ENCODE measurements around the gene CPNE5. TPM values are rescaled to one million over a fixed set of nuclear protein-coding genes. Genes with fewer than 3 reads are reported as not detected.

The CPNE5 gene
- total and polyA plus RNA-seq, 4 experiments from 2014 or later = 0.47 to 2.7 (median 1.3) TPM

GRCh38 chr6:36791521-36792135 is 47.6 kb downstream of the CPNE5 start:
- ChIA-PET CTCF (ENCODE audit: partially characterized antibody) (interaction anchor here (1.4 to 4.0 kb wide), 3 partner anchors 8 to 33 kb away, joined by 5 to 19 read pairs (median 8); no protein-coding TSS in a partner anchor), POLR2A (ENCODE audit: partially characterized antibody) (no interaction called here)
- H3K27ac ChIP-seq (ENCODE audit: low read depth, low read length) = no peak overlapping the region
- peaks cover 9% of the 10 kb centered on the region for H3K4me1 ChIP-seq (ENCODE audit: insufficient read depth, low read length)
- no peaks in the 10 kb centered on the region for H3K9me3 ChIP-seq (ENCODE audit: control insufficient read depth in 1 of 2, low read length in 2 of 2)
- intact Hi-C loops (cut with micrococcal nuclease) = no loop called here
- no peak overlapping the region for H3K4me3 ChIP-seq (ENCODE audit: low read length in 2 of 2)
- Mint-ChIP-seq H3K27ac (no peak overlapping the region), H3K9me3 (no peaks in the 10 kb centered on the region), H3K4me1 (peaks cover 3 to 9% (median 5%) of the 10 kb centered on the region in 4 donors), H3K4me3 (no peak overlapping the region), H3K27me3 (peaks cover 4 to 13% of the 10 kb centered on the region in 2 donors), H3K36me3 (no peaks in the 10 kb centered on the region)
- no peak for DNase-seq
- no peaks in the 10 kb centered on the region for H3K36me3 ChIP-seq (ENCODE audit: insufficient read depth, low read length)
- H3K27me3 ChIP-seq (ENCODE audit: insufficient read depth, low read length) = peaks cover 4% of the 10 kb centered on the region

DNA sequence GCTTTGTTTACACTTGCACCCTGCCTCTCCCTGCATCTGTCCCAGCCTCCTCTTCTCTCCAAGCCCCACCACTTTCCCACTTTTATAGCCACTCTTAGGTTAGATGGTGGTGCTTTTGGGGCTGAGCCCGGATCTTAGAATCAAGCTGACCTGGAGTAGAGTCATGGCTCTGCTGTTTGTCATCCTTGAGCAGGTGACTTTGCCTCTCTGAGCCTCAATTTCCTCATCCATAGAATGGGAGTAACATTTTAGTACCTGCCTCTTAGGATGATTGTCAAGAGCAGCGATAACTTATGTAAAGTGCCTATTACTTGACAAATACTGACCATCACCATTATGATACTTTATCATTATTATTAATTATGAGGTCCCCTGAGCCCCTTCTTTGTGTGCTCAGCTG is 48.2 kb downstream of the CPNE5 start:
- DNase-seq = no peak
- CTCF ChIA-PET (ENCODE audit: partially characterized antibody) = interaction anchor here (1.4 to 4.0 kb wide), 3 partner anchors 8 to 32 kb away, joined by 5 to 19 read pairs (median 8); no protein-coding TSS in a partner anchor
- H3K27ac ChIP-seq (ENCODE audit: low read depth, low read length) = no peak overlapping the region
- H3K27me3 ChIP-seq (ENCODE audit: insufficient read depth, low read length) = peaks cover 4% of the 10 kb centered on the region
- Mint-ChIP-seq H3K9me3 (no peaks in the 10 kb centered on the region), H3K4me3 (no peak overlapping the region), H3K36me3 (no peaks in the 10 kb centered on the region), H3K27ac (no peak overlapping the region), H3K4me1 (peaks cover 3 to 9% (median 5%) of the 10 kb centered on the region in 4 donors), H3K27me3 (peaks cover 4 to 13% of the 10 kb centered on the region in 2 donors)
- no peaks in the 10 kb centered on the region for H3K36me3 ChIP-seq (ENCODE audit: insufficient read depth, low read length)
- POLR2A ChIA-PET (ENCODE audit: partially characterized antibody) = no interaction called here
- no peaks in the 10 kb centered on the region for H3K9me3 ChIP-seq (ENCODE audit: control insufficient read depth in 1 of 2, low read length in 2 of 2)
- intact Hi-C loops (cut with micrococcal nuclease) = no loop called here
- no peak overlapping the region for H3K4me3 ChIP-seq (ENCODE audit: low read length in 2 of 2)
- H3K4me1 ChIP-seq (ENCODE audit: insufficient read depth, low read length) = peaks cover 9% of the 10 kb centered on the region

- Mint-ChIP-seq H3K27me3 (peaks cover 4 to 13% of the 10 kb centered on the region in 2 donors), H3K36me3 (no peaks in the 10 kb centered on the region), H3K4me3 (no peak overlapping the region), H3K9me3 (no peaks in the 10 kb centered on the region), H3K4me1 (peaks cover 3 to 9% (median 5%) of the 10 kb centered on the region in 4 donors), H3K27ac (no peak overlapping the region)
- Histone ChIP-seq H3K4me1 (ENCODE audit: insufficient read depth, low read length) (peaks cover 9% of the 10 kb centered on the region), H3K4me3 (ENCODE audit: low read length in 2 of 2) (no peak overlapping the region), H3K27me3 (ENCODE audit: insufficient read depth, low read length) (peaks cover 4% of the 10 kb centered on the region), H3K27ac (ENCODE audit: low read depth, low read length) (no peak overlapping the region), H3K36me3 (ENCODE audit: insufficient read depth, low read length) (no peaks in the 10 kb centered on the region), H3K9me3 (ENCODE audit: control insufficient read depth in 1 of 2, low read length in 2 of 2) (no peaks in the 10 kb centered on the region)
- POLR2A ChIA-PET (ENCODE audit: partially characterized antibody) = no interaction called here
- CTCF ChIA-PET (ENCODE audit: partially characterized antibody) = interaction anchor here (1.4 kb wide), 2 partner anchors 23 to 29 kb away, joined by 4 to 5 read pairs; no protein-coding TSS in a partner anchor
- intact Hi-C loops (cut with micrococcal nuclease) = no loop called here
- peak in 1 of 5 donors; percentile 7 for DNase-seq
These were observed 50.5 kb downstream of the CPNE5 start for GRCh38 chr6:36788768-36789167.

GRCh38 chr6:36788186-36788585 is 51.1 kb downstream of the CPNE5 start:
- H3K27me3 ChIP-seq (ENCODE audit: insufficient read depth, low read length) = peaks cover 4% of the 10 kb centered on the region
- ChIA-PET POLR2A (ENCODE audit: partially characterized antibody) (no interaction called here), CTCF (ENCODE audit: partially characterized antibody) (interaction anchor here (0.6 kb wide), 1 partner anchor 378 kb away, joined by 3 read pairs; no protein-coding TSS in a partner anchor)
- H3K36me3 ChIP-seq (ENCODE audit: insufficient read depth, low read length) = no peaks in the 10 kb centered on the region
- H3K27ac ChIP-seq (ENCODE audit: low read depth, low read length) = no peak overlapping the region
- intact Hi-C loops (cut with micrococcal nuclease) = no loop called here
- no peak for DNase-seq
- no peaks in the 10 kb centered on the region for H3K9me3 Mint-ChIP-seq
- no peak overlapping the region for H3K27ac Mint-ChIP-seq
- no peaks in the 10 kb centered on the region for H3K9me3 ChIP-seq (ENCODE audit: control insufficient read depth in 1 of 2, low read length in 2 of 2)
- peaks cover 4 to 13% of the 10 kb centered on the region in 2 donors for H3K27me3 Mint-ChIP-seq
- no peaks in the 10 kb centered on the region for H3K36me3 Mint-ChIP-seq
- no peak overlapping the region for H3K4me3 ChIP-seq (ENCODE audit: low read length in 2 of 2)
- H3K4me1 ChIP-seq (ENCODE audit: insufficient read depth, low read length) = peaks cover 9% of the 10 kb centered on the region
- peaks cover 3 to 9% (median 5%) of the 10 kb centered on the region in 4 donors for H3K4me1 Mint-ChIP-seq
- H3K4me3 Mint-ChIP-seq = no peak overlapping the region

- Histone ChIP-seq H3K27me3 (ENCODE audit: insufficient read depth, low read length) (peaks cover 4% of the 10 kb centered on the region), H3K27ac (ENCODE audit: low read depth, low read length) (no peak overlapping the region), H3K4me1 (ENCODE audit: insufficient read depth, low read length) (peaks cover 9% of the 10 kb centered on the region), H3K4me3 (ENCODE audit: low read length in 2 of 2) (no peak overlapping the region), H3K36me3 (ENCODE audit: insufficient read depth, low read length) (no peaks in the 10 kb centered on the region), H3K9me3 (ENCODE audit: control insufficient read depth in 1 of 2, low read length in 2 of 2) (no peaks in the 10 kb centered on the region)
- Mint-ChIP-seq H3K4me3 (no peak overlapping the region), H3K36me3 (no peaks in the 10 kb centered on the region), H3K27me3 (peaks cover 4 to 13% of the 10 kb centered on the region in 2 donors), H3K27ac (no peak overlapping the region), H3K4me1 (peaks cover 5 to 14% (median 6%) of the 10 kb centered on the region in 4 donors), H3K9me3 (no peaks in the 10 kb centered on the region)
- POLR2A ChIA-PET (ENCODE audit: partially characterized antibody) = no interaction called here
- CTCF ChIA-PET (ENCODE audit: partially characterized antibody) = interaction anchor here (9.7 kb wide), 1 partner anchor 22 kb away, joined by 230 read pairs; no protein-coding TSS in a partner anchor
- DNase-seq = no peak
- intact Hi-C loops (cut with micrococcal nuclease) = no loop called here
These were observed 52.0 kb downstream of the CPNE5 start for GRCh38 chr6:36787210-36787609.

- H3K4me1 Mint-ChIP-seq = peaks cover 5 to 14% (median 6%) of the 10 kb centered on the region in 4 donors
- Histone ChIP-seq H3K27ac (ENCODE audit: low read depth, low read length) (no peak overlapping the region), H3K27me3 (ENCODE audit: insufficient read depth, low read length) (no peaks in the 10 kb centered on the region), H3K36me3 (ENCODE audit: insufficient read depth, low read length) (no peaks in the 10 kb centered on the region), H3K4me3 (ENCODE audit: low read length in 2 of 2) (no peak overlapping the region), H3K9me3 (ENCODE audit: control insufficient read depth in 1 of 2, low read length in 2 of 2) (no peaks in the 10 kb centered on the region), H3K4me1 (ENCODE audit: insufficient read depth, low read length) (peaks cover 9% of the 10 kb centered on the region)
- POLR2A ChIA-PET (ENCODE audit: partially characterized antibody) = no interaction called here
- CTCF ChIA-PET (ENCODE audit: partially characterized antibody) = interaction anchor here (1.4 to 9.7 kb wide), 2 partner anchors 21 to 66 kb away, joined by 3 to 230 read pairs; no protein-coding TSS in a partner anchor
- H3K27me3 Mint-ChIP-seq = peaks cover 4 to 9% of the 10 kb centered on the region in 2 donors
- no peak for DNase-seq
- H3K9me3 Mint-ChIP-seq = no peaks in the 10 kb centered on the region
- no peak overlapping the region for H3K4me3 Mint-ChIP-seq
- no peaks in the 10 kb centered on the region for H3K36me3 Mint-ChIP-seq
- H3K27ac Mint-ChIP-seq = no peak overlapping the region
- intact Hi-C loops (cut with micrococcal nuclease) = no loop called here
These were observed 53.1 kb downstream of the CPNE5 start for GRCh38 chr6:36786055-36786675.

- POLR2A ChIA-PET (ENCODE audit: partially characterized antibody) = no interaction called here
- DNase-seq = no peak
- no peaks in the 10 kb centered on the region for H3K36me3 Mint-ChIP-seq
These were observed 54.9 kb downstream of the CPNE5 start for GRCh38 chr6:36784376-36784636.

More at GRCh38 chr6:36784376-36784636, 54.9 kb downstream of the CPNE5 start:
- Mint-ChIP-seq H3K4me3 (no peak overlapping the region), H3K4me1 (peaks cover 5 to 14% (median 7%) of the 10 kb centered on the region in 4 donors), H3K27me3 (peaks cover 4 to 6% of the 10 kb centered on the region in 2 donors), H3K9me3 (no peaks in the 10 kb centered on the region), H3K27ac (peak overlapping the region in 1 of 7 donors; percentile 9)
- Histone ChIP-seq H3K9me3 (ENCODE audit: control insufficient read depth in 1 of 2, low read length in 2 of 2) (no peaks in the 10 kb centered on the region), H3K27ac (ENCODE audit: low read depth, low read length) (no peak overlapping the region), H3K36me3 (ENCODE audit: insufficient read depth, low read length) (no peaks in the 10 kb centered on the region), H3K27me3 (ENCODE audit: insufficient read depth, low read length) (no peaks in the 10 kb centered on the region), H3K4me1 (ENCODE audit: insufficient read depth, low read length) (peaks cover 9% of the 10 kb centered on the region), H3K4me3 (ENCODE audit: low read length in 2 of 2) (no peak overlapping the region)
- intact Hi-C loops (cut with micrococcal nuclease) = no loop called here
- CTCF ChIA-PET (ENCODE audit: partially characterized antibody) = interaction anchor here (0.6 to 9.7 kb wide), 5 partner anchors 9 to 409 kb away, joined by 3 to 230 read pairs (median 10); no protein-coding TSS in a partner anchor
